NCI-H524 (cell line): ENCODE measurements around the gene PDCD11.
"Not testable (repeated sequence)": the region's sequence is repeated elsewhere in the genome, so short reads cannot be mapped to it uniquely, and the experiment has no call there.

Experiments
- DNase-seq, 2 experiments: peaks; one replicate each; lab custom pipeline; 2025; lab: John Stamatoyannopoulos, UW

Gene PDCD11

GRCh38 chr10:103474077-103474476 is 77.7 kb downstream of the PDCD11 start:
- DNase-seq, result no peak

GRCh38 chr10:103475437-103475836 is 79.0 kb downstream of the PDCD11 start:
- no peak for DNase-seq

- no peak for DNase-seq
These were observed 79.8 kb downstream of the PDCD11 start for GRCh38 chr10:103476046-103476768.

- no peak for DNase-seq
These were observed 82.2 kb downstream of the PDCD11 start for GRCh38 chr10:103478671-103479070.

- no peak for DNase-seq
These were observed 82.7 kb downstream of the PDCD11 start, which contains the start of gene CALHM3 for GRCh38 chr10:103479135-103479534. Gene CALHM3 (minus strand): TSS chr10:103479240. CDS start chr10:103479032, 208 bp downstream.

GRCh38 chr10:103480521-103480920 is 84.1 kb downstream of the PDCD11 start:
- DNase-seq, result no peak

- peak in 1 of 2 experiments; percentile 42 for DNase-seq
These were observed 85.6 kb downstream of the PDCD11 start for GRCh38 chr10:103481974-103482531.

- not testable (repeated sequence) for DNase-seq
These were observed 90.4 kb downstream of the PDCD11 start for GRCh38 chr10:103486635-103487409.

GRCh38 chr10:103487410-103487708 is 90.9 kb downstream of the PDCD11 start:
- DNase-seq, result no peak

GRCh38 chr10:103490986-103491314 is 94.5 kb downstream of the PDCD11 start:
- no peak for DNase-seq

GRCh38 chr10:103491729-103492364 is 95.4 kb downstream of the PDCD11 start:
- DNase-seq, result peak in 1 of 2 experiments; percentile 10

- DNase-seq, result no peak
These were observed 96.3 kb downstream of the PDCD11 start for GRCh38 chr10:103492655-103493261.

GRCh38 chr10:103493362-103493915 is 97.0 kb downstream of the PDCD11 start, which contains the start of gene NEURL1:
Gene NEURL1 (plus strand): TSS chr10:103493705. CDS start chr10:103494388, 683 bp downstream.
- peak in 1 of 2 experiments; percentile 43 for DNase-seq

GRCh38 chr10:103493916-103494877 is 97.8 kb downstream of the PDCD11 start:
- DNase-seq, result peak in 1 of 2 experiments; percentile 1

- no peak for DNase-seq
These were observed 98.9 kb downstream of the PDCD11 start for GRCh38 chr10:103495321-103495720.
